Endodermal cell (in vitro differentiated cells): ENCODE results near the gene SPDYE6. TPM values are rescaled to one million over a fixed set of nuclear protein-coding genes. Genes with fewer than 3 reads are reported as not detected.

Experiments used
- DNase-seq: peaks from one replicate; pipeline ENCODE4 v3.0.0-alpha.2; 2017
- H3K27ac ChIP-seq: 2 replicates; pipeline ENCODE4 v1.5.1; 2013; ENCODE audit warnings: mild to moderate bottlenecking, low read depth, low read length, moderate library complexity
- H3K27me3 ChIP-seq: 2 replicates; pipeline ENCODE4 v1.6.1; 2013; ENCODE audit warnings: mild to moderate bottlenecking, low read length, moderate library complexity; ENCODE audit not compliant: insufficient read depth, control insufficient read depth, poor library complexity, severe bottlenecking
- H3K36me3 ChIP-seq: 2 replicates; pipeline ENCODE4 v1.7.0; 2013; ENCODE audit warnings: mild to moderate bottlenecking, low read length, moderate library complexity; ENCODE audit not compliant: control insufficient read depth, insufficient read depth
- H3K4me1 ChIP-seq: one replicate; pipeline ENCODE4 v1.7.0; 2013; ENCODE audit warnings: low read length; ENCODE audit not compliant: control insufficient read depth, insufficient read depth
- H3K4me3 ChIP-seq: 2 replicates; pipeline ENCODE4 v1.5.1; 2013; ENCODE audit warnings: mild to moderate bottlenecking, low read length, moderate library complexity
- H3K9ac ChIP-seq: 2 replicates; pipeline ENCODE4 v1.6.1; 2013; ENCODE audit warnings: mild to moderate bottlenecking, low read length, moderate library complexity; ENCODE audit not compliant: poor library complexity, severe bottlenecking; ENCODE audit errors: extremely low read depth
- H3K9me3 ChIP-seq: 2 replicates; pipeline ENCODE4 v1.6.1; 2013; ENCODE audit warnings: mild to moderate bottlenecking, low read length, moderate library complexity; ENCODE audit not compliant: control insufficient read depth
- H3K27ac Mint-ChIP-seq: 2 replicates; pipeline ENCODE4 v1.8.0; 2020; ENCODE audit warnings: mixed read lengths
- H3K27me3 Mint-ChIP-seq: 2 replicates; pipeline ENCODE4 v1.8.0; 2021; ENCODE audit warnings: mild to moderate bottlenecking, mixed read lengths; ENCODE audit not compliant: insufficient read depth
- H3K36me3 Mint-ChIP-seq: 2 replicates; pipeline ENCODE4 v1.8.0; 2020; ENCODE audit warnings: low read depth, mixed read lengths
- H3K4me1 Mint-ChIP-seq: 2 replicates; pipeline ENCODE4 v1.8.0; 2020; ENCODE audit warnings: mixed read lengths
- H3K4me3 Mint-ChIP-seq: 2 replicates; pipeline ENCODE4 v1.8.0; 2020; ENCODE audit warnings: mild to moderate bottlenecking, moderate library complexity, mixed read lengths
- H3K9me3 Mint-ChIP-seq: 2 replicates; pipeline ENCODE4 v1.8.0; 2020; ENCODE audit warnings: mild to moderate bottlenecking, mixed read lengths
- CTCF ChIP-seq: fragments of 200-600 bp; sonication (generic); conservative IDR thresholded peaks from 2 replicates; pipeline ENCODE4 v1.5.0; 2021; ENCODE audit warnings: antibody characterized with exemption, mild to moderate bottlenecking
- WGBS, 2 experiments: methylation state at CpG; one replicate each; pipeline versions ENCODE4 v1.1.5 to v1.1.7; 2013; ENCODE audit warnings: missing lambda C conversion rate in 2 of 2, mixed read lengths in 1 of 2; ENCODE audit not compliant: insufficient coverage in 1 of 2, insufficient read length in 1 of 2; 5-methylcytosine and 5-hydroxymethylcytosine counted together
- total RNA-seq, 2 donors: library from RNA; stranded (reverse); fragmentation: NEBNext Ultra II Directional in 1 of 2; extraction: Animal tissue kit (Norgen Biotek cat#: 25700) in 1 of 2; gene quantifications; 2 replicates in 1 of 2; 3 replicates in 1 of 2; pipeline ENCODE4 v1.2.1, GENCODE V29; 2021

The SPDYE6 gene
- total RNA-seq, 2 donors from 2014 or later: not detected

GRCh38 chr7:102313997-102314780 is 42.1 kb downstream of the SPDYE6 start:
- Histone ChIP-seq H3K4me3 (no peak overlapping the region), H3K36me3 (no peaks in the 10 kb centered on the region), H3K27ac (no peak overlapping the region), H3K27me3 (no peaks in the 10 kb centered on the region), H3K4me1 (no peaks in the 10 kb centered on the region), H3K9ac (no peak overlapping the region), H3K9me3 (no peaks in the 10 kb centered on the region)
- 91% methylated on average over 14 to 22 of the region's 22 CpGs for WGBS, 2 experiments
- Mint-ChIP-seq H3K9me3 (no peaks in the 10 kb centered on the region), H3K4me3 (no peak overlapping the region), H3K4me1 (peaks cover 9% of the 10 kb centered on the region), H3K27me3 (no peaks in the 10 kb centered on the region), H3K27ac (no peak overlapping the region), H3K36me3 (peaks cover 7% of the 10 kb centered on the region)
- DNase-seq: no peak
- no peak for TF ChIP-seq CTCF

- H3K27ac ChIP-seq: no peak overlapping the region
- no peak for TF ChIP-seq CTCF
- DNase-seq: no peak
- no peaks in the 10 kb centered on the region for H3K27me3 ChIP-seq
- Mint-ChIP-seq H3K4me1 (peaks cover 7% of the 10 kb centered on the region), H3K9me3 (no peaks in the 10 kb centered on the region), H3K4me3 (no peak overlapping the region), H3K27me3 (no peaks in the 10 kb centered on the region), H3K36me3 (peaks cover 7% of the 10 kb centered on the region), H3K27ac (no peak overlapping the region)
- H3K9me3 ChIP-seq: no peaks in the 10 kb centered on the region
- no peaks in the 10 kb centered on the region for H3K4me1 ChIP-seq
- H3K9ac ChIP-seq: no peak overlapping the region
- H3K36me3 ChIP-seq: no peaks in the 10 kb centered on the region
- 84 to 90% methylated on average over 2 of the region's 2 CpGs for WGBS, 2 experiments
- H3K4me3 ChIP-seq: no peak overlapping the region
These were observed 43.9 kb downstream of the SPDYE6 start for GRCh38 chr7:102312317-102312716.

- Mint-ChIP-seq H3K4me3 (no peak overlapping the region), H3K4me1 (peaks cover 9% of the 10 kb centered on the region), H3K36me3 (peaks cover 3% of the 10 kb centered on the region), H3K27ac (peak overlapping the region; percentile 70), H3K27me3 (no peaks in the 10 kb centered on the region), H3K9me3 (no peaks in the 10 kb centered on the region)
- H3K9ac ChIP-seq: no peak overlapping the region
- DNase-seq: no peak
- WGBS, 2 experiments: 90 to 93% methylated on average over 7 to 9 of the region's 9 CpGs
- TF ChIP-seq CTCF: no peak
- H3K36me3 ChIP-seq: no peaks in the 10 kb centered on the region
- no peak overlapping the region for H3K4me3 ChIP-seq
- no peaks in the 10 kb centered on the region for H3K4me1 ChIP-seq
- no peak overlapping the region for H3K27ac ChIP-seq
- no peaks in the 10 kb centered on the region for H3K9me3 ChIP-seq
- H3K27me3 ChIP-seq: no peaks in the 10 kb centered on the region
These were observed 45.8 kb downstream of the SPDYE6 start for GRCh38 chr7:102310414-102310815.
